Hematopoietic multipotent progenitor cell treated with erythropoietin and hydrocortisone succinate and interleukin-3 and kit ligand, for 15 days (in vitro differentiated cells): Measurements from ENCODE around the gene NUTM2F.
A peak's percentile ranks its signal among the peaks of the same experiment; 100 is the strongest.
"Not testable (repeated sequence)": the region's sequence is repeated elsewhere in the genome, so short reads cannot be mapped to it uniquely, and the experiment has no call there.

ENCODE experiments used
- DNase-seq: peaks from one replicate; pipeline ENCODE4 v3.0.0-alpha.2; 2015; ENCODE audit warnings: low spot score

NUTM2F gene

GRCh38 chr9:94315034-94315984 lies 13.1 kb downstream of the NUTM2F start:
- not testable (repeated sequence) for DNase-seq

- DNase-seq = no peak
These were observed 25.1 kb downstream of the NUTM2F start for GRCh38 chr9:94303321-94303720.

GRCh38 chr9:94302426-94302825 lies 26.0 kb downstream of the NUTM2F start:
- DNase-seq = no peak

- DNase-seq = no peak
These were observed 26.9 kb downstream of the NUTM2F start for GRCh38 chr9:94301583-94301982.

- DNase-seq = peak; percentile 32
These were observed 27.8 kb downstream of the NUTM2F start for GRCh38 chr9:94300470-94301301.

- DNase-seq = no peak
These were observed 29.4 kb downstream of the NUTM2F start for GRCh38 chr9:94298949-94299599.

GRCh38 chr9:94289691-94290090 lies 38.8 kb downstream of the NUTM2F start:
- no peak for DNase-seq

GRCh38 chr9:94287877-94288513 lies 40.4 kb downstream of the NUTM2F start:
- DNase-seq = no peak

GRCh38 chr9:94286116-94286515 lies 42.3 kb downstream of the NUTM2F start:
- no peak for DNase-seq

- DNase-seq = no peak
These were observed 47.3 kb downstream of the NUTM2F start for GRCh38 chr9:94281101-94281500.

GRCh38 chr9:94280409-94280989 lies 47.9 kb downstream of the NUTM2F start:
- DNase-seq = no peak

GRCh38 chr9:94277885-94278536 lies 50.4 kb downstream of the NUTM2F start:
- no peak for DNase-seq

GRCh38 chr9:94277029-94277428 lies 51.4 kb downstream of the NUTM2F start:
- not testable (repeated sequence) for DNase-seq

- no peak for DNase-seq
These were observed 58.4 kb downstream of the NUTM2F start for GRCh38 chr9:94270009-94270408.

- DNase-seq = no peak
These were observed 59.2 kb downstream of the NUTM2F start for GRCh38 chr9:94269264-94269663.
